HG03432 (cell line): Measurements from ENCODE around the gene IL1RAPL1.

Experiments
- ATAC-seq: cut with Tn5 transposase; IDR thresholded peaks from one replicate; pipeline ENCODE4 v1.9.1; 2021; ENCODE audit warnings: mild to moderate bottlenecking, moderate library complexity; ENCODE audit not compliant: unreplicated experiment

Gene IL1RAPL1

DNA sequence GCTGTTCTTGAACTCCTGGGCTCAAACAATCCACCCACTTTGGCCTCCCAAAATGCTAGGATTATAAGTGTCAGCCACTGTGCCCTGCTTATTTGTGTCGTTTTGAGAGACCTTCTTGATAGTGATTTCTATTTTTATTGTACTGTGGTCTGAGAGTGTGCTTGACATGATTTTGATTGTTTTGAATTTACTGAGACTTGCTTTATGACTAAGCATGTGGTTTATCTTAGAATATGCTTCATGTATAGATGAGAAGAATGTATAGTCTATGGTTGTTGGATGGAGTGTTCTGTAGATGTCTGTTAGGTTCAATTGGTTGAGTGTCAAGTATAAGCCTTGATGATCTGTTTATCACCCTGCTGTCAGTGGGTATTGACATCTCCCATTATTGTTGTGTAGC lies 789.3 kb downstream of the IL1RAPL1 start:
- ATAC-seq: no peak

- no peak for ATAC-seq
These were observed 795.6 kb downstream of the IL1RAPL1 start for GRCh38 chrX:29382811-29383210.

GRCh38 chrX:29388509-29388908 lies 801.3 kb downstream of the IL1RAPL1 start:
- ATAC-seq: no peak

- ATAC-seq: no peak
These were observed 810.3 kb downstream of the IL1RAPL1 start for GRCh38 chrX:29397506-29397905.

DNA sequence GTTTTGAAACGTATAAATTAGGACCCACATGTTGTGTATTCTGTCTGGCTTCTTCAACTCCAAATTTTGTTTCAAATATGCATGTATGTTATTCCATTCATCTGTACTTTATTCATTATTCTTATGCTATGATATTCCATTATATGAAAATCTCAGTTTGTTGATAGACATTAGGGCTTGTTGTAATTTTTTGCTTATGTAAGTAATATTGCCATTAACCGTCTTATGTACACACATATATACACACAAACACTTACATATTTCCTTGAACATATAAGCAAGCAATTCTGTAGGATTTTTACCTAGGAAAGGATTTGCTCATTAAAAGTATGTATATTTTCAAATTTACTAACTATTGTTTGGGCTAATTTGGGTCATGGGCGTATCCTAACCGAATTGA lies 820.1 kb downstream of the IL1RAPL1 start:
- ATAC-seq: no peak

DNA sequence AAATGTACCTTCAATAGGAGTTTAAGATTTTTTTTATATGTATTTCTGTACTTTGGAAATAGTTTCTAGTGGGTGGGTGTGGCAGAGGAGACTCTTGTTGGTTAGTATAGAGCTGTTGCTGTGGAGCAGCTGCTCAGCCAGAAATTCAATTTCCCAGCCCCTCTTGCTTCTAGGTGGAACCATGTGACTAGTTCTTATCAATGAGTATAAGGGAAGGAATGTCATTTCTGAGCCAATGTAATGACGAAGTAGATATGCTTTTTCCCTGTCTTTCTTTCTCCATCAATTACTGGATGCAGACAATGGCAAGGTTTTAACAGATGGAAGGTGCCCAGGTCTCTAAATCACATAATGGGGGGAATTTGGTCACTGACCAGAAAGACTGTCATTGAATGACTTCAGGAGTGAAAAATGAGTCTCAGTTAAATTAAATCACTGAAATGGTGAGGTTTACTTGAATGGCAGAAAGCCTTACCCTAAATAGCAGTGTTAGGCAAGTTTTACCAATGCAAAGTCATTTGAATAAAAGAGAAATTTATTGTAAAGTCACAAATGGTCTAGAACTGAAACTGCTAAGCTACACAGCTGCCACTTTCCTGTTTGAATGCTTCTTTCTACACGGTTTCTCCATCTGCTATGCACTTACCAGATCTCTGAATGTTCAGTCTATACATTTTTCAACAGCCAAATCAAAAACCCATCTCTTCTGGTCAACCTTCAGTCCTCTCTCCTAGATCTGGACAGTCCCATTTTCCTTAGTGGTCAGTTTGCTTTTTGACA lies 832.7 kb downstream of the IL1RAPL1 start:
- peak; percentile 63 for ATAC-seq

- no peak for ATAC-seq
These were observed 834.8 kb downstream of the IL1RAPL1 start for GRCh38 chrX:29422034-29422433.

GRCh38 chrX:29431895-29432294 lies 844.6 kb downstream of the IL1RAPL1 start:
- no peak for ATAC-seq

DNA sequence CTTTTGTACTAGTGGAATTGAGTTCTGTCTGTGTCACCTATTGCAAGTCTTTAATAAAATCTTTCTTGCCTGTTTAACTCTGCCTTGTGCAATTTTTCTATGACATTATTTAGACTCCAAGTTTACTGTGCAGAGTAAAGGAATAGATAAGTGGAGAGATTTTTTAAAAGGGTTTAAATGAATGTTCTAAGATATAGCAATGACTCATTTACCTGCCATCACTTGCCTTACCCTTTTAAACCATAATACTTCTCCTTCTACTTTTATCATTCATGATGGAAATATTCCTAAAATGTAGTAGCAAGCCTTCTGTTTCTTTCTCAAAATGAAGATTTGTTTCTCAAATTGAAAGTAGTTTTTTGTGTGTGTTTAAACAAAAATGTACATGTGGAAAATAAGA lies 845.3 kb downstream of the IL1RAPL1 start:
- ATAC-seq: no peak

DNA sequence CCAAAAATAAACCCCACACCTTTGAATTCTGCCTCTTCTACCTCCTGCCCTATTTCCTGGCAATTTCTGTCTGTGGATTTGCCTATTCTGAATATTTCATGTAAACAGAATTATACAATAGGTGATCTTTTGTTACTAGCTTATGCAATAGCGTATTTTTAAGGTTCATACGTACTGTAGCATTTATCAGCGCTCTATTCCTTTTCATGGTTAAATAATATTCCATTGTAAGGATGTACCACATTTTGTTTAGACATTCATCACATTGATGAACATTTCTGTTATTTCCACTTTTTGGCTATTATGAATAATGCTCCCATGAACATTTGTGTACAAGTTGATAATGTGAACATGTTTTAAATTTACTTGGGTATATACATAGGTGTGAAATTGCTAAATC lies 847.7 kb downstream of the IL1RAPL1 start:
- no peak for ATAC-seq

DNA sequence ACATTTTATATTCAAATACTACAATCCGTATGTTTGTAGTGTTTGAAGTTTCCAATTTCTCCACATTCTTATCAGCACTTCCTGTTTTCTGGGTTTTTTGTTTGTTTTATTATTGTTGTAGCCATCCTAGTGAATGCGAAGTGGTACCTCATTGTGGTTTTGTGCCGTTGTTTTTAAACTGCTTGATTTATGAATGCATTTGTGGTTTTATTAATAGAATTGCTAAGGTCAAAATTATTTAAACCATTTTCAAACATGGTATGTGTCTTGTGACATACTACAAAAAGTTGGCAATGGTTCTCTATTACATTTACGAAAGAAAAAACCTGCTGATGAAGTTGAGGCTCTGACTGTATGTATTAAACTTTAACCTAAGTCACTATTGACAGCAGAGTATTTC lies 848.1 kb downstream of the IL1RAPL1 start:
- ATAC-seq: no peak

GRCh38 chrX:29447867-29448266 lies 860.6 kb downstream of the IL1RAPL1 start:
- ATAC-seq: no peak

DNA sequence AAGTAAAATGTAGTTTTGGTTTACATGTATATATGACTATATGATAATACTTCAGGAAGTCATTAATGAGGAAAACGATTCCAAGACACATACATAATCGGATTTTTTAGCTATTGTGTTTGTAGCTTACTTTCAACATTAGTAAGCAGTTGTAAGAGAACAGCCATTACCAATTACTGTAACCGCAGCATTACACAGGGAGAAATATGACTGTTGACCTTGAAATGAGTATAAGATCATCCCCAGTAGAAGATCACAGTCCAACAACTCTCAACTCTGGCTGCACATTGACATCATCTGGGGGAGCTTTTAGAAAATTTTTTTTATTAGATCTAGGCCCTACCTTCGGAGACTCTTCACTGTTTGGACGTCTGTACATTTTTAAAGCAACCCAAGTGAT lies 866.1 kb downstream of the IL1RAPL1 start:
- no peak for ATAC-seq

GRCh38 chrX:29455702-29456101 lies 868.5 kb downstream of the IL1RAPL1 start:
- no peak for ATAC-seq

GRCh38 chrX:29461039-29461438 lies 873.8 kb downstream of the IL1RAPL1 start:
- no peak for ATAC-seq

GRCh38 chrX:29466456-29466855 lies 879.2 kb downstream of the IL1RAPL1 start:
- ATAC-seq: no peak

DNA sequence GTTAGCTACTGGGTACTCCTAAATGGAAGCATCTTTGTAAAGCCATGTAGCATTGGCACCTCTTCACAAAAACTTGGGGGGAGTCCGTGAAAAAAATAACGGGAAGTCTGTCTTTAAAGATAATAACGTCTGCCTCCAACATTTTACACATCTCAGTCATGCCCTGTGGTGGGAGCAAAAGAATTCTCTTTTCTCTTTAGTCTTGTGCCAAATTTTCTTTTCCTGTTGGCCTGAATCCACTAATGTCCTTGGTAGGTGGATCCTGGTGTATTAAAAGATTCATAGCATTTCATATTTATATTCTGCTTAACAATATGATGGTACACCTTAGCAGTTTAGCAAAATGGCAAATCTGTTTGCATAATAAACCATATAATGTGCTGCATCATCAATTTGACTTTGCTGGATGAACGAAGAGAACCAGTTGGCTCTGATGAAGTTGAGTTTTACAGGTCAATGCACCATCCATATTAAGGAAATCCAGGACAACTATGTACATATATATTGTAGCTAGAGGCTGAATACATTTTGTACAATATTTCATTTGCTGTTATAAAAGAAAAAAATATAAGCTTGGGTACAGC lies 881.8 kb downstream of the IL1RAPL1 start:
- ATAC-seq: no peak

GRCh38 chrX:29470030-29470429 lies 882.8 kb downstream of the IL1RAPL1 start:
- ATAC-seq: no peak

- peak; percentile 40 for ATAC-seq
These were observed 884.6 kb downstream of the IL1RAPL1 start for GRCh38 chrX:29471829-29472228.

DNA sequence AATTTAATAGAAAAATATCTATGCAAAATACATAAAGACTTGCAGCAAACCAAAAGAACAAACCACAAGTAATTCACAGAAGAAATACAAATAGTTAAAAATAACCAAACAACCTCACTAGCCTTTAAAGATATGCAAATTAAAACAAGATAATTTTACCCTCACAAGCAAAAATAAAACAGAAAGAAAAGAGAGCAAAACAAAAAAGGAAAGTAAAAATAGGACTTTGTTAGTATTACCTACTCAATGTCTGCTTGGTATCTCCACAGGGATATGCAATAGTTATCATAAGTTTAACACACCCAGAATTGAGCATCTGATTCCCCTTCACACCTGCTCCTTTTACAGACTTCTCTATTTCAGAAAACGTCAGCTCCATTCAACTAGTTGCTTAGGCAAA lies 890.6 kb downstream of the IL1RAPL1 start:
- ATAC-seq: peak; percentile 33

- peak; percentile 94 for ATAC-seq
These were observed 891.3 kb downstream of the IL1RAPL1 start for GRCh38 chrX:29478336-29479069.

DNA sequence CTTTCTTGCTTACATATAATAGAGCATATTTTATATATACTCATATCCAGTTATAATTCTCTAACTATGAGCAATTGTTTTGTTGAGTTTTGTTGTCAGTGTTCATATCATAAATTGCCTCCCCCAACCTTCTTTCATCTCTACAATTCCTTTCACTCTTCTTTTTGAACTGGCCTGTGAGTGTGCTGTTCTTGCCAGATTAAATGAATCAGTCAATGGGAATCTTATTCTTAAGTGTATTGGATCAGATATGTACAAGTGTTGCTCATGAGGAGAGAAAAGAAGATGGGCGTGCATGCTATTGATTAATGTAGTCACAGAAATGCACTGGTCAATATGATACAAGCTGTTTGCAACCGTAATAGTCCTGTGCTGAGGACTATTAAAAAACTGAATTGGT lies 900.0 kb downstream of the IL1RAPL1 start:
- no peak for ATAC-seq
